Upper lobe of left lung (tissue), 6 donors: ENCODE measurements around the gene CCDC167. TPM values are rescaled to one million over a fixed set of nuclear protein-coding genes. Genes with fewer than 3 reads are reported as not detected.
"Not testable (repeated sequence)": the region's sequence is repeated elsewhere in the genome, so short reads cannot be mapped to it uniquely, and the experiment has no call there.

Experiments
- ATAC-seq, 2 donors: fragments of 200-7000 bp; cut with Tn5 transposase; one replicate each; pipeline ENCODE4 v1.9.1; 2022; ENCODE audit warnings: mild to moderate bottlenecking in 2 of 2, moderate library complexity in 2 of 2; ENCODE audit not compliant: low FRiP score in 2 of 2
- DNase-seq, 2 donors: peaks; one replicate each; pipeline ENCODE4 v3.0.0-alpha.2; 2019 to 2020
- H3K27ac ChIP-seq, 4 donors: fragments of 200-600 bp; sonication (generic); one replicate each; pipeline ENCODE4 v1.5.1; 2016 to 2019
- H3K27me3 ChIP-seq, 4 donors: fragments of 200-600 bp; sonication (generic); one replicate each; pipeline ENCODE4 v1.5.1; 2017 to 2019
- H3K36me3 ChIP-seq, 4 donors: fragments of 200-600 bp; sonication (generic); one replicate each; pipeline ENCODE4 v1.5.1; 2016 to 2019
- H3K4me1 ChIP-seq, 4 donors: fragments of 200-600 bp; sonication (generic); one replicate each; pipeline ENCODE4 v1.5.1; 2018 to 2019
- H3K4me3 ChIP-seq, 4 donors: fragments of 200-600 bp; sonication (generic); one replicate each; pipeline ENCODE4 v1.5.1; 2017 to 2019; ENCODE audit warnings: mild to moderate bottlenecking in 2 of 4, moderate library complexity in 1 of 4
- H3K9me3 ChIP-seq, 4 donors: fragments of 200-600 bp; sonication (generic); one replicate each; pipeline ENCODE4 v1.5.1; 2018 to 2019
- CTCF ChIP-seq, 6 experiments: fragments of 450-650 bp in 4 of 6; fragments of 200-600 bp in 2 of 6; sonication (generic) in 2 of 6; IDR thresholded peaks; one replicate each; pipeline ENCODE4 v1.5.1; 2016 to 2019; ENCODE audit warnings: antibody characterized with exemption in 6 of 6
- EP300 ChIP-seq, 4 donors: sonication (generic); formaldehyde crosslinking; IDR thresholded peaks; one replicate each; pipeline ENCODE4 v1.5.1; 2017; ENCODE audit warnings: antibody characterized with exemption in 4 of 4, control low read depth in 2 of 4
- POLR2A ChIP-seq, 4 donors: fragments of 450-650 bp; IDR thresholded peaks; one replicate each; pipeline ENCODE4 v1.5.1; 2016 to 2017; ENCODE audit warnings: antibody characterized with exemption in 4 of 4, mild to moderate bottlenecking in 2 of 4
- POLR2AphosphoS5 ChIP-seq, 2 donors: sonication (generic); formaldehyde crosslinking; IDR thresholded peaks; one replicate each; pipeline ENCODE4 v1.5.1; 2017; ENCODE audit warnings: antibody characterized with exemption in 2 of 2
- WGBS, 2 donors: methylation state at CpG; one replicate each; pipeline ENCODE4 v1.1.5; 2017 to 2018; 5-methylcytosine and 5-hydroxymethylcytosine counted together
- total RNA-seq, 6 donors: library from RNA; depleted of rRNA in 4 of 6; stranded (reverse); fragments of >200 nt in 4 of 6; gene quantifications; one replicate each; pipeline versions ENCODE4 v1.1.0 to v1.2.1, GENCODE V29; 2016 to 2021
- donor health status: DM: no; HTN: no; CAD: no; lungs with moderate emphysema.
- donor health status: DM: no; HTN: yes; CAD: no; lungs with severe emphysema.

The CCDC167 gene
- total RNA-seq, 6 donors from 2014 or later = 9.7 to 45.0 (median 16.7) TPM; not detected in 1

GRCh38 chr6:37451441-37452193 is 48.1 kb downstream of the CCDC167 start:
- no peak for DNase-seq
- peaks cover 18 to 97% (median 65%) of the 10 kb centered on the region in 4 donors for H3K36me3 ChIP-seq
- no peak overlapping the region for H3K27ac ChIP-seq
- WGBS, 2 donors = 75 to 88% methylated on average over 2 of the region's 2 CpGs
- ATAC-seq = no peak
- TF ChIP-seq POLR2AphosphoS5 (IDR thresholded peaks at IDR 0.05) (no peak), CTCF (IDR thresholded peaks at IDR 0.05) (no peak), EP300 (IDR thresholded peaks at IDR 0.05) (no peak), POLR2A (IDR thresholded peaks at IDR 0.05) (no peak)
- H3K4me3 ChIP-seq = no peak overlapping the region
- no peaks in the 10 kb centered on the region for H3K4me1 ChIP-seq
- no peaks in the 10 kb centered on the region for H3K27me3 ChIP-seq
- no peaks in the 10 kb centered on the region for H3K9me3 ChIP-seq

GRCh38 chr6:37449984-37450383 is 49.7 kb downstream of the CCDC167 start:
- TF ChIP-seq POLR2A (IDR thresholded peaks at IDR 0.05) (no peak), CTCF (IDR thresholded peaks at IDR 0.05) (no peak), POLR2AphosphoS5 (IDR thresholded peaks at IDR 0.05) (no peak), EP300 (IDR thresholded peaks at IDR 0.05) (no peak)
- Histone ChIP-seq H3K4me1 (no peaks in the 10 kb centered on the region), H3K27ac (no peak overlapping the region), H3K9me3 (no peaks in the 10 kb centered on the region), H3K27me3 (no peaks in the 10 kb centered on the region), H3K4me3 (no peak overlapping the region), H3K36me3 (peaks cover 18 to 97% (median 71%) of the 10 kb centered on the region in 4 donors)
- DNase-seq (no peak), ATAC-seq (no peak)
- WGBS, 2 donors = 83 to 86% methylated on average over 4 of the region's 4 CpGs

- H3K27me3 ChIP-seq, H3K9me3 ChIP-seq, ATAC-seq, DNase-seq: not testable (repeated sequence)
- Histone ChIP-seq H3K36me3 (peaks cover 7 to 70% (median 34%) of the 10 kb centered on the region in 4 donors), H3K4me3 (peak overlapping the region in 3 of 4 donors; percentile 10 to 38 (median 36)), H3K4me1 (peaks cover 11 to 19% (median 17%) of the 10 kb centered on the region in 4 donors), H3K27ac (peak overlapping the region; percentile 74 to 79 (median 76))
- 75 to 83% methylated on average over 5 of the region's 5 CpGs for WGBS, 2 donors
Observed at GRCh38 chr6:37443216-37443542, 56.5 kb downstream of the CCDC167 start.

GRCh38 chr6:37442416-37443215 is 57.1 kb downstream of the CCDC167 start:
- peaks cover 11 to 19% (median 17%) of the 10 kb centered on the region in 4 donors for H3K4me1 ChIP-seq
- DNase-seq (no peak), ATAC-seq (peak in 1 of 2 donors; percentile 28)
- peaks cover 7 to 72% (median 36%) of the 10 kb centered on the region in 4 donors for H3K36me3 ChIP-seq
- no peaks in the 10 kb centered on the region for H3K27me3 ChIP-seq
- WGBS, 2 donors = 9 to 15% methylated on average over 4 of the region's 4 CpGs
- peak overlapping the region; percentile 74 to 79 (median 76) for H3K27ac ChIP-seq
- TF ChIP-seq POLR2AphosphoS5 (IDR thresholded peaks at IDR 0.05) (no peak), POLR2A (IDR thresholded peaks at IDR 0.05) (no peak), CTCF (IDR thresholded peaks at IDR 0.05) (no peak), EP300 (IDR thresholded peaks at IDR 0.05) (no peak)
- no peaks in the 10 kb centered on the region for H3K9me3 ChIP-seq
- H3K4me3 ChIP-seq = peak overlapping the region in 3 of 4 donors; percentile 10 to 38 (median 36)

GRCh38 chr6:37441651-37442050 is 58.0 kb downstream of the CCDC167 start:
- H3K4me3 ChIP-seq = no peak overlapping the region
- H3K4me1 ChIP-seq = peaks cover 11 to 19% (median 17%) of the 10 kb centered on the region in 4 donors
- H3K27ac ChIP-seq = peak overlapping the region in 1 of 4 donors; percentile 78
- DNase-seq (no peak), ATAC-seq (no peak)
- no peaks in the 10 kb centered on the region for H3K27me3 ChIP-seq
- TF ChIP-seq EP300 (IDR thresholded peaks at IDR 0.05) (no peak), POLR2A (IDR thresholded peaks at IDR 0.05) (no peak), CTCF (IDR thresholded peaks at IDR 0.05) (no peak), POLR2AphosphoS5 (IDR thresholded peaks at IDR 0.05) (no peak)
- peaks cover 10 to 72% (median 36%) of the 10 kb centered on the region in 4 donors for H3K36me3 ChIP-seq
- no peaks in the 10 kb centered on the region for H3K9me3 ChIP-seq
- 84 to 85% methylated on average over 6 of the region's 6 CpGs for WGBS, 2 donors
